Liver (tissue), 3 donors: Measurements from ENCODE around the gene WHRN.

Experiments
- CTCF ChIP-seq: fragments of 150-350 bp; IDR thresholded peaks from 2 replicates; pipeline ENCODE4 v1.5.1; 2017; ENCODE audit warnings: improper control_type of control experiment, low read depth, low read length; ENCODE audit not compliant: missing input control
- MAX ChIP-seq: IDR thresholded peaks from 2 replicates; pipeline ENCODE4 v1.6.1; 2016; ENCODE audit warnings: antibody characterized with exemption
- SP1 ChIP-seq: IDR thresholded peaks from 2 replicates; pipeline ENCODE4 v1.6.1; 2018; ENCODE audit warnings: antibody characterized with exemption, mild to moderate bottlenecking
- TAF1 ChIP-seq: conservative IDR thresholded peaks from 2 replicates; pipeline ENCODE4 v1.6.1; 2016; ENCODE audit warnings: antibody characterized with exemption, mild to moderate bottlenecking
- ZBTB33 ChIP-seq: IDR thresholded peaks from 2 replicates; pipeline ENCODE4 v1.6.1; 2016; ENCODE audit warnings: antibody characterized with exemption
- TF ChIP-seq, protein P1 (sequence below): IDR thresholded peaks from 2 replicates; pipeline ENCODE4 v1.6.1; 2016; ENCODE audit warnings: antibody characterized with exemption, mild to moderate bottlenecking
- donor health status: healthy.
- donor health status: healthy.

GRCh38 chr9:114426046-114426948, 79.0 kb downstream of the WHRN start:
- TF ChIP-seq ZBTB33, result no peak
- TF ChIP-seq CTCF, result no peak
- TF ChIP-seq TAF1, result no peak
- TF ChIP-seq SP1, result no peak
- TF ChIP-seq, protein P1, sequence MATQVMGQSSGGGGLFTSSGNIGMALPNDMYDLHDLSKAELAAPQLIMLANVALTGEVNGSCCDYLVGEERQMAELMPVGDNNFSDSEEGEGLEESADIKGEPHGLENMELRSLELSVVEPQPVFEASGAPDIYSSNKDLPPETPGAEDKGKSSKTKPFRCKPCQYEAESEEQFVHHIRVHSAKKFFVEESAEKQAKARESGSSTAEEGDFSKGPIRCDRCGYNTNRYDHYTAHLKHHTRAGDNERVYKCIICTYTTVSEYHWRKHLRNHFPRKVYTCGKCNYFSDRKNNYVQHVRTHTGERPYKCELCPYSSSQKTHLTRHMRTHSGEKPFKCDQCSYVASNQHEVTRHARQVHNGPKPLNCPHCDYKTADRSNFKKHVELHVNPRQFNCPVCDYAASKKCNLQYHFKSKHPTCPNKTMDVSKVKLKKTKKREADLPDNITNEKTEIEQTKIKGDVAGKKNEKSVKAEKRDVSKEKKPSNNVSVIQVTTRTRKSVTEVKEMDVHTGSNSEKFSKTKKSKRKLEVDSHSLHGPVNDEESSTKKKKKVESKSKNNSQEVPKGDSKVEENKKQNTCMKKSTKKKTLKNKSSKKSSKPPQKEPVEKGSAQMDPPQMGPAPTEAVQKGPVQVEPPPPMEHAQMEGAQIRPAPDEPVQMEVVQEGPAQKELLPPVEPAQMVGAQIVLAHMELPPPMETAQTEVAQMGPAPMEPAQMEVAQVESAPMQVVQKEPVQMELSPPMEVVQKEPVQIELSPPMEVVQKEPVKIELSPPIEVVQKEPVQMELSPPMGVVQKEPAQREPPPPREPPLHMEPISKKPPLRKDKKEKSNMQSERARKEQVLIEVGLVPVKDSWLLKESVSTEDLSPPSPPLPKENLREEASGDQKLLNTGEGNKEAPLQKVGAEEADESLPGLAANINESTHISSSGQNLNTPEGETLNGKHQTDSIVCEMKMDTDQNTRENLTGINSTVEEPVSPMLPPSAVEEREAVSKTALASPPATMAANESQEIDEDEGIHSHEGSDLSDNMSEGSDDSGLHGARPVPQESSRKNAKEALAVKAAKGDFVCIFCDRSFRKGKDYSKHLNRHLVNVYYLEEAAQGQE, result no peak
- no peak for TF ChIP-seq MAX
